NCI-H2081 treated with DMSO at 0.1 percent for 48 hours (cell line): Measurements from ENCODE around the gene IFNG-AS1.

Experiments
- DNase-seq: peaks from one replicate; lab custom pipeline; 2025; lab: John Stamatoyannopoulos, UW

The IFNG-AS1 gene

GRCh38 chr12:67994046-67994445 lies 4.8 kb downstream of the IFNG-AS1 start:
- DNase-seq, result no peak

- DNase-seq, result no peak
Observed at GRCh38 chr12:67996347-67996746, 7.1 kb downstream of the IFNG-AS1 start.

- DNase-seq, result no peak
Observed at GRCh38 chr12:67998379-67998778, 9.1 kb downstream of the IFNG-AS1 start.

GRCh38 chr12:67999244-67999643 lies 10.0 kb downstream of the IFNG-AS1 start:
- DNase-seq, result no peak

GRCh38 chr12:68001486-68002466 lies 12.5 kb downstream of the IFNG-AS1 start:
- no peak for DNase-seq

- no peak for DNase-seq
Observed at GRCh38 chr12:68003777-68004176, 14.5 kb downstream of the IFNG-AS1 start.

- no peak for DNase-seq
Observed at GRCh38 chr12:68007033-68007432, 17.8 kb downstream of the IFNG-AS1 start.

- no peak for DNase-seq
Observed at GRCh38 chr12:68007466-68007865, 18.2 kb downstream of the IFNG-AS1 start.

GRCh38 chr12:68011206-68011881 lies 22.1 kb downstream of the IFNG-AS1 start:
- no peak for DNase-seq

- no peak for DNase-seq
Observed at GRCh38 chr12:68011882-68012207, 22.6 kb downstream of the IFNG-AS1 start.

GRCh38 chr12:68012712-68013111 lies 23.5 kb downstream of the IFNG-AS1 start:
- no peak for DNase-seq

- no peak for DNase-seq
Observed at GRCh38 chr12:68013181-68013580, 23.9 kb downstream of the IFNG-AS1 start.

- no peak for DNase-seq
Observed at GRCh38 chr12:68016136-68016535, 26.9 kb downstream of the IFNG-AS1 start.

- DNase-seq, result no peak
Observed at GRCh38 chr12:68018315-68018714, 29.1 kb downstream of the IFNG-AS1 start.

- no peak for DNase-seq
Observed at GRCh38 chr12:68020049-68020448, 30.8 kb downstream of the IFNG-AS1 start.

GRCh38 chr12:68020699-68021098 lies 31.5 kb downstream of the IFNG-AS1 start:
- no peak for DNase-seq

GRCh38 chr12:68028647-68029046 lies 39.4 kb downstream of the IFNG-AS1 start:
- DNase-seq, result no peak

- DNase-seq, result no peak
Observed at GRCh38 chr12:68030248-68030647, 41.0 kb downstream of the IFNG-AS1 start.

- DNase-seq, result no peak
Observed at GRCh38 chr12:68031174-68031573, 41.9 kb downstream of the IFNG-AS1 start.

- DNase-seq, result no peak
Observed at GRCh38 chr12:68031881-68032739, 42.9 kb downstream of the IFNG-AS1 start.

GRCh38 chr12:68034567-68034966 lies 45.3 kb downstream of the IFNG-AS1 start:
- no peak for DNase-seq

GRCh38 chr12:68036642-68037041 lies 47.4 kb downstream of the IFNG-AS1 start:
- no peak for DNase-seq
